B cell (primary cell): ENCODE measurements around the gene PARD3.

Experiments
- CTCF ChIP-seq: fragments of 200-600 bp; IDR thresholded peaks from one replicate; pipeline ENCODE4 v1.8.0; 2022; ENCODE audit warnings: antibody characterized with exemption, mild to moderate bottlenecking
- EZH2 ChIP-seq: IDR thresholded peaks from 2 replicates; pipeline ENCODE4 v1.6.1; 2012; ENCODE audit warnings: borderline replicate concordance, low read depth, mild to moderate bottlenecking, moderate library complexity, low read length; ENCODE audit not compliant: insufficient read depth, poor library complexity, severe bottlenecking

- TF ChIP-seq EZH2 (no peak), CTCF (no peak)
These were observed 160.9 kb downstream of the PARD3 start for GRCh38 chr10:34654211-34654610.
